ENCODE data around the gene PARVB.

DNA sequence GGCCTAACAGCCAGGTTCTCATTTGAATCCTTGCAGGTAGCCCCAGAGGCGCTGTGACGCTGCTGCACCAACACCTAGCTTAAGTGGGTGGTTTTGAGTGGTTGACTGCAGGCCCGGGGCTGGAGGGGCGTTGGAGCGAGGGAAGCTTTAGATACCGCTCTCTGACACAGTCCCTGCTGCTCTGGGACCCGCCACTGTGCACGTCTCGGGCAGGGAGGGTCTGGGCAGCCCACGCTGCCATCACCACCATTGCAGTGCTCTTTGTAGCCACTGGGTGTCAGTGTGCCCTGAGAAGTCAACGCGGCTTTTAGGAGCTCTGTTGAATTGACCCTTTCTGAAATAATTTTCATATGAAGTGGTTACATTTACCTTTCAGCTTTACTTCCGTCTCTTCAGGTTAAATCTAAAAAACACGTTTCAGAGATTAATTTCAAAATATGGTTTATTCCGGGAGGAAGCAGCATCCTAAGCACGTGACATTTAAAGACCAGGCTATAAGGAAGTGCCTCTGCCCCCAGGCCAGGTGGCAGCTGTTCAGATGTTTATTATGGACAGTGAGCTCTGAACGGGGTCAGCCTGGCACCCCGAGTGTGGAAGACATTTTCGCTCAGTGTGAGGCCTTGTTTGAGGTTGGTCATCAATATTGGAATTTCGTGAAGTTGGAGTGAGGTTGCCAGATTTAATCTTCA is 30.9 kb upstream of the PARVB start:
- peak; percentile 70 to 80 for TF ChIP-seq RAD21 (CRISPR knock-in tag; conservative IDR thresholded peaks at IDR 0.05 in 1 of 2, IDR thresholded peaks at IDR 0.05 in 1 of 2)
- TF ChIP-seq PHB2 (IDR thresholded peaks at IDR 0.05; ENCODE audit: low read depth), result no peak
- no peak for TF ChIP-seq ZNF232 (CRISPR knock-in tag; IDR thresholded peaks at IDR 0.05)
- TF ChIP-seq, protein P1, sequence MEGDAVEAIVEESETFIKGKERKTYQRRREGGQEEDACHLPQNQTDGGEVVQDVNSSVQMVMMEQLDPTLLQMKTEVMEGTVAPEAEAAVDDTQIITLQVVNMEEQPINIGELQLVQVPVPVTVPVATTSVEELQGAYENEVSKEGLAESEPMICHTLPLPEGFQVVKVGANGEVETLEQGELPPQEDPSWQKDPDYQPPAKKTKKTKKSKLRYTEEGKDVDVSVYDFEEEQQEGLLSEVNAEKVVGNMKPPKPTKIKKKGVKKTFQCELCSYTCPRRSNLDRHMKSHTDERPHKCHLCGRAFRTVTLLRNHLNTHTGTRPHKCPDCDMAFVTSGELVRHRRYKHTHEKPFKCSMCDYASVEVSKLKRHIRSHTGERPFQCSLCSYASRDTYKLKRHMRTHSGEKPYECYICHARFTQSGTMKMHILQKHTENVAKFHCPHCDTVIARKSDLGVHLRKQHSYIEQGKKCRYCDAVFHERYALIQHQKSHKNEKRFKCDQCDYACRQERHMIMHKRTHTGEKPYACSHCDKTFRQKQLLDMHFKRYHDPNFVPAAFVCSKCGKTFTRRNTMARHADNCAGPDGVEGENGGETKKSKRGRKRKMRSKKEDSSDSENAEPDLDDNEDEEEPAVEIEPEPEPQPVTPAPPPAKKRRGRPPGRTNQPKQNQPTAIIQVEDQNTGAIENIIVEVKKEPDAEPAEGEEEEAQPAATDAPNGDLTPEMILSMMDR (IDR thresholded peaks at IDR 0.05 in 2 of 3, conservative IDR thresholded peaks at IDR 0.05 in 1 of 3; ENCODE audit: insufficient read depth in 2 of 3, low read depth in 1 of 3, low read length in 3 of 3), result peak; percentile 73 to 87 (median 85)
- no peak for TF ChIP-seq SP1 (CRISPR knock-in tag; IDR thresholded peaks at IDR 0.05)
- no peak for TF ChIP-seq HNRNPUL1 (IDR thresholded peaks at IDR 0.05; ENCODE audit: low read length)
- no peak for TF ChIP-seq MXI1 (IDR thresholded peaks at IDR 0.05; ENCODE audit: low read depth, low read length)
- no peak for TF ChIP-seq C11orf30 (IDR thresholded peaks at IDR 0.05; ENCODE audit: low read depth)
- TF ChIP-seq BRCA1 (IDR thresholded peaks at IDR 0.05), result no peak
- no peak for TF ChIP-seq BRCA1 (CRISPR knock-in tag; IDR thresholded peaks at IDR 0.05)
